A673 (cell line): ENCODE results near the gene TEAD1.

ENCODE experiments used
- CTCF ChIP-seq: fragments of 300-800, 200-600 bp; sonication (generic); conservative IDR thresholded peaks from 2 replicates; pipeline ENCODE4 v1.5.1; 2017; ENCODE audit warnings: low read depth, mild to moderate bottlenecking, antibody characterized with exemption, low read length, moderate library complexity, mixed read lengths
- EZH2 ChIP-seq: fragments of 200-600 bp; sonication (generic); IDR thresholded peaks from 2 replicates; pipeline ENCODE4 v1.6.1; 2017; ENCODE audit warnings: borderline replicate concordance, low read depth, mild to moderate bottlenecking, mixed read lengths, antibody characterized with exemption, low read length; ENCODE audit not compliant: poor library complexity, severe bottlenecking

GRCh38 chr11:12966002-12966401 is 291.8 kb downstream of the TEAD1 start:
- no peak for TF ChIP-seq CTCF
- TF ChIP-seq EZH2, result no peak
